Upper lobe of left lung (tissue), 6 donors: ENCODE measurements around the gene EGFL8. TPM values are rescaled to one million over a fixed set of nuclear protein-coding genes. Genes with fewer than 3 reads are reported as not detected.

Experiments
- ATAC-seq, 2 donors: fragments of 200-7000 bp; cut with Tn5 transposase; one replicate each; pipeline ENCODE4 v1.9.1; 2022; ENCODE audit warnings: mild to moderate bottlenecking in 2 of 2, moderate library complexity in 2 of 2; ENCODE audit not compliant: low FRiP score in 2 of 2
- DNase-seq, 2 donors: peaks; one replicate each; pipeline ENCODE4 v3.0.0-alpha.2; 2019 to 2020
- H3K27ac ChIP-seq, 4 donors: fragments of 200-600 bp; sonication (generic); one replicate each; pipeline ENCODE4 v1.5.1; 2016 to 2019
- H3K27me3 ChIP-seq, 4 donors: fragments of 200-600 bp; sonication (generic); one replicate each; pipeline ENCODE4 v1.5.1; 2017 to 2019
- H3K36me3 ChIP-seq, 4 donors: fragments of 200-600 bp; sonication (generic); one replicate each; pipeline ENCODE4 v1.5.1; 2016 to 2019
- H3K4me1 ChIP-seq, 4 donors: fragments of 200-600 bp; sonication (generic); one replicate each; pipeline ENCODE4 v1.5.1; 2018 to 2019
- H3K4me3 ChIP-seq, 4 donors: fragments of 200-600 bp; sonication (generic); one replicate each; pipeline ENCODE4 v1.5.1; 2017 to 2019; ENCODE audit warnings: mild to moderate bottlenecking in 2 of 4, moderate library complexity in 1 of 4
- H3K9me3 ChIP-seq, 4 donors: fragments of 200-600 bp; sonication (generic); one replicate each; pipeline ENCODE4 v1.5.1; 2018 to 2019
- EP300 ChIP-seq, 4 donors: sonication (generic); formaldehyde crosslinking; IDR thresholded peaks; one replicate each; pipeline ENCODE4 v1.5.1; 2017; ENCODE audit warnings: antibody characterized with exemption in 4 of 4, control low read depth in 2 of 4
- POLR2A ChIP-seq, 4 donors: fragments of 450-650 bp; IDR thresholded peaks; one replicate each; pipeline ENCODE4 v1.5.1; 2016 to 2017; ENCODE audit warnings: antibody characterized with exemption in 4 of 4, mild to moderate bottlenecking in 2 of 4
- POLR2AphosphoS5 ChIP-seq, 2 donors: sonication (generic); formaldehyde crosslinking; IDR thresholded peaks; one replicate each; pipeline ENCODE4 v1.5.1; 2017; ENCODE audit warnings: antibody characterized with exemption in 2 of 2
- WGBS, 2 donors: methylation state at CpG; one replicate each; pipeline ENCODE4 v1.1.5; 2017 to 2018; 5-methylcytosine and 5-hydroxymethylcytosine counted together
- total RNA-seq, 6 donors: library from RNA; depleted of rRNA in 4 of 6; stranded (reverse); fragments of >200 nt in 4 of 6; gene quantifications; one replicate each; pipeline versions ENCODE4 v1.1.0 to v1.2.1, GENCODE V29; 2016 to 2021
- TF ChIP-seq, protein P1 (sequence below), 6 experiments: fragments of 450-650 bp in 4 of 6; fragments of 200-600 bp in 2 of 6; sonication (generic) in 2 of 6; IDR thresholded peaks; one replicate each; pipeline ENCODE4 v1.5.1; 2016 to 2019; ENCODE audit warnings: antibody characterized with exemption in 6 of 6
- donor health status: DM: no; HTN: no; CAD: no; lungs with moderate emphysema.
- donor health status: DM: no; HTN: yes; CAD: no; lungs with severe emphysema.

The EGFL8 gene
- total RNA-seq, 6 donors from 2014 or later, result 6.1 to 37.7 (median 9.6) TPM

DNA sequence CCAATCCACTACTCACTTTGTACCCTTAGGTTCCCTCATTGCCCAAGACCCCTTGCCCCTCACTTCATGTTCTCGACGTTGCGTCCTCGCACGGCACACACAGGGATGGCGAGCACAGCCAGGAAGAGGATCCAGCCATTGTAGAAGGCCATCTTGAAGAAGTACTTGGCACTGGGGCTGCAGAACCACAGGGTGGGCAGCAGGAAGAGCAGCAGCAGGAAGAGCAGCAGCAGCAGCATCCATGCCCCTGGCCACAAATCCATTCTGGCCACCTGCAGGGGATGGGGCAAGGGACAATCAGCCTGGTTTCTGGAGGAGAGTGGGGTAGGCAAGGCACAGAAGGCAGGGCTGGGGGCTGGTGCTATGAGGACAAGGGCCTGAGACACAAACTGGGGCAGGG lies 6.8 kb downstream of the EGFL8 start:
- TF ChIP-seq POLR2A (IDR thresholded peaks at IDR 0.05) (no peak), EP300 (IDR thresholded peaks at IDR 0.05) (no peak), POLR2AphosphoS5 (IDR thresholded peaks at IDR 0.05) (no peak)
- TF ChIP-seq, protein P1, sequence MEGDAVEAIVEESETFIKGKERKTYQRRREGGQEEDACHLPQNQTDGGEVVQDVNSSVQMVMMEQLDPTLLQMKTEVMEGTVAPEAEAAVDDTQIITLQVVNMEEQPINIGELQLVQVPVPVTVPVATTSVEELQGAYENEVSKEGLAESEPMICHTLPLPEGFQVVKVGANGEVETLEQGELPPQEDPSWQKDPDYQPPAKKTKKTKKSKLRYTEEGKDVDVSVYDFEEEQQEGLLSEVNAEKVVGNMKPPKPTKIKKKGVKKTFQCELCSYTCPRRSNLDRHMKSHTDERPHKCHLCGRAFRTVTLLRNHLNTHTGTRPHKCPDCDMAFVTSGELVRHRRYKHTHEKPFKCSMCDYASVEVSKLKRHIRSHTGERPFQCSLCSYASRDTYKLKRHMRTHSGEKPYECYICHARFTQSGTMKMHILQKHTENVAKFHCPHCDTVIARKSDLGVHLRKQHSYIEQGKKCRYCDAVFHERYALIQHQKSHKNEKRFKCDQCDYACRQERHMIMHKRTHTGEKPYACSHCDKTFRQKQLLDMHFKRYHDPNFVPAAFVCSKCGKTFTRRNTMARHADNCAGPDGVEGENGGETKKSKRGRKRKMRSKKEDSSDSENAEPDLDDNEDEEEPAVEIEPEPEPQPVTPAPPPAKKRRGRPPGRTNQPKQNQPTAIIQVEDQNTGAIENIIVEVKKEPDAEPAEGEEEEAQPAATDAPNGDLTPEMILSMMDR (IDR thresholded peaks at IDR 0.05), result no peak
- Histone ChIP-seq H3K27ac (no peak overlapping the region), H3K4me3 (no peak overlapping the region), H3K27me3 (no peaks in the 10 kb centered on the region), H3K9me3 (no peaks in the 10 kb centered on the region), H3K4me1 (peaks cover 13 to 28% (median 19%) of the 10 kb centered on the region in 4 donors), H3K36me3 (peaks cover 0 to 48% (median 32%) of the 10 kb centered on the region in 4 donors)
- DNase-seq (no peak), ATAC-seq (no peak)
- WGBS, 2 donors, result 94 to 96% methylated on average over 6 of the region's 6 CpGs

DNA sequence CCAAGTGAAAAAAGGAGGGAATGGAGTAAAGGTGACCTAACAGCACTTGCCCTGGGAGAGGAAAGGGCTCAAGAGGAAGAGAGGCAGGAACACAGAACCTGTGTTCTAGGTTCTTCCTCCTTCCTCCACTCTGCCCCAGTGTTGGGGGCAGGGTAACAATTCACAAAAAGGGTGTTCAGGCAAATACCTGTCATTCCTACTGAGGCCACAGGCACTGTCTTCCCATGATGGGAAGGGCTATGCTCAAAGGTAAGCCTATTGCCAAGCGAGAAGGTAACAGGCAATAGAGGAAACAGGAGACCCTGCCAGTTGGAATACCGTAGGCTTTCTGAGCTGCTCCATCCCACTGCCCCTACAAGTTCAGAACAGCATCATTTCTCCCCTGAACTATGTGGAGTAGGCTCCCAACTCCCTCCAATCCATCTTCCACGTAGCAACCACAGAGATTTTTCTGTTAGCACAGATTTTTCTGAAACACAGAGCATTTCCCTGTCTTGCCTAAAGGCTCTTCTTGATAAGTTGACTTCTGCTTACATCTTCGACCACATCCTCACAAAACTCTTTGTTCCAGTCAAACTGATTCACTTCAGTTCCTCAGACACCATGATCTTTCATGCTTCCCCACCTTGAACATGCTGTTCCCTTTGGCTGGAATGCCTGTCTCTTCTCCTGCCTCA lies 8.8 kb downstream of the EGFL8 start:
- 71 to 82% methylated on average over 4 of the region's 4 CpGs for WGBS, 2 donors
- peaks cover 0 to 32% (median 23%) of the 10 kb centered on the region in 4 donors for H3K36me3 ChIP-seq
- H3K4me3 ChIP-seq, result no peak overlapping the region
- no peak for ATAC-seq
- H3K4me1 ChIP-seq, result peaks cover 23 to 39% (median 30%) of the 10 kb centered on the region in 4 donors
- DNase-seq, result no peak
- H3K27me3 ChIP-seq, result no peaks in the 10 kb centered on the region
- H3K9me3 ChIP-seq, result no peaks in the 10 kb centered on the region
- TF ChIP-seq POLR2AphosphoS5 (IDR thresholded peaks at IDR 0.05), result no peak
- TF ChIP-seq EP300 (IDR thresholded peaks at IDR 0.05), result no peak
- TF ChIP-seq POLR2A (IDR thresholded peaks at IDR 0.05), result no peak
- TF ChIP-seq, protein P1 (IDR thresholded peaks at IDR 0.05), result no peak
- no peak overlapping the region for H3K27ac ChIP-seq

DNA sequence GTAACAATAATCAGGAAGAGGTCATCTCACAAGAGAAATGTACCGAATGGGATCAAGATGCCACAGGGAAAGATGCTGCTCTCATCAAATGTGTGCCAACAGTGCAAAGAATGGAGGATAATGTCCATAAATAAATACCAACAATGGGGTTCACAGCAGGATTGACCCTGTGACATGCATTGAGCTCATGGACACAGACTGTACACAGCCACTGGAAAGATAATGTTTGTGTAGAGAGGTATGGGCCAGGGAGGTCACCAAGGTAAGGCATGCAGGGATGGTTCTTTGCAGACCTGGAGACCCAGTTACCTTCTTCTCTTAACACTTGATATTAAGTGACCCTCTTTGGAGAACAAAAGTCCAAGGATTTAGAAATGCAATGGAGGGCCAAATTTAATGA lies 10.0 kb downstream of the EGFL8 start:
- Histone ChIP-seq H3K36me3 (peaks cover 0 to 20% (median 18%) of the 10 kb centered on the region in 4 donors), H3K9me3 (no peaks in the 10 kb centered on the region), H3K4me3 (peak overlapping the region in 1 of 4 donors; percentile 80), H3K27ac (no peak overlapping the region), H3K27me3 (no peaks in the 10 kb centered on the region), H3K4me1 (peaks cover 29 to 46% (median 37%) of the 10 kb centered on the region in 4 donors)
- ATAC-seq (no peak), DNase-seq (no peak)
- WGBS, 2 donors, result 79 to 84% methylated on average over 1 of the region's 1 CpG
- TF ChIP-seq POLR2AphosphoS5 (IDR thresholded peaks at IDR 0.05), result no peak
- no peak for TF ChIP-seq EP300 (IDR thresholded peaks at IDR 0.05)
- no peak for TF ChIP-seq POLR2A (IDR thresholded peaks at IDR 0.05)
- TF ChIP-seq, protein P1 (IDR thresholded peaks at IDR 0.05), result no peak

DNA sequence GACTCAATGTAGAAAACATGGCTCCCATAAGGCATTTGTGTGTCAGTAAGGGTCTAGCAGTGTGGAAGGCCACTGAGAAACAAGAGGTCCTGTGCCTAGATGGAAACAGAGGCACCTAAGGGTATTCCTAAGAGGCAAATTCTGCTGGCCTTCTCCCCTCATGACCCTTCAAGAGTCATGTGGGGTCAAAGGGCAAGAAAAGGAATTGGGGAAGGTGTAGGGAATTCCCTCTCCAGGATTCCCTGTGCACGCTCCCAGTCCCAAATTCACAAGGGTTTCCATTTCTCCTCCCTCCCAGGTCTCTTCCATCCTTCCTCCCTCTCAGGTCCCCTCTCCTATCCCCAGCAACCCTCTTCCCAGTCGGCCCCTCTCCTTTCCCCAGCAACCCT lies 10.9 kb downstream of the EGFL8 start:
- TF ChIP-seq EP300 (IDR thresholded peaks at IDR 0.05) (no peak), POLR2AphosphoS5 (IDR thresholded peaks at IDR 0.05) (no peak), POLR2A (IDR thresholded peaks at IDR 0.05) (no peak)
- TF ChIP-seq, protein P1 (IDR thresholded peaks at IDR 0.05), result no peak
- DNase-seq (no peak), ATAC-seq (no peak)
- WGBS, 2 donors, result 8 to 20% methylated on average over 2 of the region's 2 CpGs
- H3K27ac ChIP-seq, result peak overlapping the region; percentile 89 to 98 (median 96)
- H3K4me1 ChIP-seq, result peaks cover 37 to 53% (median 44%) of the 10 kb centered on the region in 4 donors
- H3K9me3 ChIP-seq, result no peaks in the 10 kb centered on the region
- no peaks in the 10 kb centered on the region for H3K27me3 ChIP-seq
- H3K36me3 ChIP-seq, result peaks cover 0 to 19% (median 11%) of the 10 kb centered on the region in 4 donors
- peak overlapping the region; percentile 80 to 87 (median 84) for H3K4me3 ChIP-seq
